Esophagus squamous epithelium (tissue), 4 donors: ENCODE results near the gene ATP6V1E1.

ENCODE experiments used
- POLR2A ChIP-seq, 4 donors: fragments of 450-650 bp; IDR thresholded peaks; one replicate each; pipeline ENCODE4 v1.6.1; 2017; ENCODE audit warnings: antibody characterized with exemption in 4 of 4, mild to moderate bottlenecking in 4 of 4, moderate library complexity in 3 of 4
- TF ChIP-seq, protein P1 (sequence below), 6 experiments: fragments of 450-650 bp in 4 of 6; fragments of 200-600 bp in 2 of 6; sonication (generic) in 2 of 6; IDR thresholded peaks; one replicate each; pipeline ENCODE4 v1.5.1; 2016 to 2019; ENCODE audit warnings: antibody characterized with exemption in 6 of 6, mild to moderate bottlenecking in 4 of 6, moderate library complexity in 4 of 6

DNA sequence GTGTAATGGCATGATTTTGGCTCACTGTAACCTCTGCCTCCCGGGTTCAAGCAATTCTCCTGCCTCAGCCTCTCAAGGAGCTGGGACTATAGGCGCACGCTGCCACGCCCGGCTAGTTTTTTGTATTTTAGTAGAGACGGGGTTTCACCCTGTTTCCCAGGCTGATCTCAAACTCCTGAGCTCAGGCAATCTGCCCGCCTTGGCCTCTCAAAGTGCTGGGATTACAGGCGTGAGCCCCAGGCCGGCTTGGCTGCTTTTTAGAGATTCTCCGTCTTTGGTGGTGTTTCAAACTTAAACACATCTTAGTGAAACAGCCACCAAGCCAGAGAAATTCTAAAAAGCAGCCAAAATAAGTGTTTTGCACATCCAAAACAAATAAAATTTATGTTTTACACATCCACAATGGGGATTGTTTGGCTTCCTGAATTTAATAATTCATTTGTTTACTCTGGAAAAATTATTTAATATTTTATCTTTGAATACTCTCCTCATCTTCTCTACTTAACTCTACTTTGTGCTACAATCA, 28.4 kb upstream of the ATP6V1E1 start:
- TF ChIP-seq, protein P1, sequence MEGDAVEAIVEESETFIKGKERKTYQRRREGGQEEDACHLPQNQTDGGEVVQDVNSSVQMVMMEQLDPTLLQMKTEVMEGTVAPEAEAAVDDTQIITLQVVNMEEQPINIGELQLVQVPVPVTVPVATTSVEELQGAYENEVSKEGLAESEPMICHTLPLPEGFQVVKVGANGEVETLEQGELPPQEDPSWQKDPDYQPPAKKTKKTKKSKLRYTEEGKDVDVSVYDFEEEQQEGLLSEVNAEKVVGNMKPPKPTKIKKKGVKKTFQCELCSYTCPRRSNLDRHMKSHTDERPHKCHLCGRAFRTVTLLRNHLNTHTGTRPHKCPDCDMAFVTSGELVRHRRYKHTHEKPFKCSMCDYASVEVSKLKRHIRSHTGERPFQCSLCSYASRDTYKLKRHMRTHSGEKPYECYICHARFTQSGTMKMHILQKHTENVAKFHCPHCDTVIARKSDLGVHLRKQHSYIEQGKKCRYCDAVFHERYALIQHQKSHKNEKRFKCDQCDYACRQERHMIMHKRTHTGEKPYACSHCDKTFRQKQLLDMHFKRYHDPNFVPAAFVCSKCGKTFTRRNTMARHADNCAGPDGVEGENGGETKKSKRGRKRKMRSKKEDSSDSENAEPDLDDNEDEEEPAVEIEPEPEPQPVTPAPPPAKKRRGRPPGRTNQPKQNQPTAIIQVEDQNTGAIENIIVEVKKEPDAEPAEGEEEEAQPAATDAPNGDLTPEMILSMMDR (IDR thresholded peaks at IDR 0.05), result no peak
- TF ChIP-seq POLR2A (IDR thresholded peaks at IDR 0.05), result no peak
